NT2/D1 (cell line): ENCODE results near the gene PFKM.

Source experiments
- DNase-seq: peaks from one replicate; pipeline ENCODE4 v3.0.0-alpha.2; 2011; ENCODE audit warnings: low read depth, low spot score
- H3K27me3 ChIP-seq: 2 replicates; pipeline ENCODE4 v1.6.0; 2011; ENCODE audit warnings: mild to moderate bottlenecking; ENCODE audit not compliant: insufficient read length, insufficient read depth
- H3K36me3 ChIP-seq: 2 replicates; pipeline ENCODE4 v1.6.1; 2011; ENCODE audit warnings: mild to moderate bottlenecking, low read length, mixed read lengths; ENCODE audit not compliant: insufficient read depth, insufficient read length
- H3K4me1 ChIP-seq: 2 replicates; pipeline ENCODE4 v1.5.1; 2011; ENCODE audit not compliant: insufficient read depth, insufficient read length
- H3K4me3 ChIP-seq: 2 replicates; pipeline ENCODE4 v1.5.1; 2011; ENCODE audit warnings: low read depth; ENCODE audit not compliant: insufficient read length
- H3K9ac ChIP-seq: 2 replicates; pipeline ENCODE4 v1.6.0; 2011; ENCODE audit warnings: low read depth; ENCODE audit not compliant: insufficient read length
- H3K9me3 ChIP-seq: 2 replicates; pipeline ENCODE4 v1.5.1; 2011; ENCODE audit warnings: mild to moderate bottlenecking, low read length; ENCODE audit not compliant: insufficient read depth
- SUZ12 ChIP-seq: IDR thresholded peaks from 2 replicates; pipeline ENCODE4 v1.6.1; 2011; ENCODE audit not compliant: insufficient read length, insufficient read depth; ENCODE audit errors: extremely low read depth
- YY1 ChIP-seq: IDR thresholded peaks from 2 replicates; pipeline ENCODE4 v1.6.1; 2011; ENCODE audit not compliant: insufficient read length, insufficient read depth
- ZNF274 ChIP-seq: IDR thresholded peaks from 2 replicates; pipeline ENCODE4 v1.6.1; 2011; ENCODE audit warnings: mild to moderate bottlenecking, low read depth, low read length

PFKM gene

DNA sequence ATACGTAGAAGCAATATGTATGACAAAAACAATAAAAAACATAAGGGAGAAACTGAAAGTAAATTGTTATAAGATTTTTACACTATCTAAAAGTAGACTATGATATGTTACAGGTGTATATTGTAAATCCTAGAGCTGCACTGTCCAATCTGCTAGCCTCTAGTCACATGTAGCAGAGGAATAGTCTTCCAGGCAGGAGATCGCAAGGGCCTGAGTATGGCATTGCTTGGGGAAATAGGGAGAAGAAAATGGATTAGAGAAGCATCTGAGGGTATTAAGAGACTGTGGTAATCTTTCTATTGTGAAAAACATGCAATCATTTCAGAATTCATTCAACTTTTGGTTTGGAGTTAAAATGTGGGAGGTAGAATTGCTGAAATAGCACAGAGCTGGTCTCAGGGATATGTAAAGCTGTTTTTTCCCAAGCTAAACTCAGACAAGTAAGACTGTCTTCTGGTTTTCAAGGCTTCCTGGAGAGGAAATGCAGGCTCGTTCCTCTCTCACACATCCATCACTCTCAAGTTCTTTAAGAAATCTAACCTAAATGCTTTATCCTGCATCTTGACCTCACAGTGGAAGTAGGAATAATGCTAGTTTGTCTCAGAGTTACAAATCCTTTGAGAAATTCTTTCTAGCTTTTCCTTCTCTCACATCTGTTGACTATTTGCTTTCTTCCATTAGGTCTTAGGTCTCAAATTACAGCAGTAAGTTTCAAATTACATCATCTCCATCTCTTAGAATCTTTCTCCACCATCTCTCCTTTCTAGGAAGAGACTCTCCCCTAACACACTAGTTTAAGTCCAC is 56.7 kb downstream of the PFKM start:
- no peak for DNase-seq
- no peak overlapping the region for H3K9ac ChIP-seq

DNA sequence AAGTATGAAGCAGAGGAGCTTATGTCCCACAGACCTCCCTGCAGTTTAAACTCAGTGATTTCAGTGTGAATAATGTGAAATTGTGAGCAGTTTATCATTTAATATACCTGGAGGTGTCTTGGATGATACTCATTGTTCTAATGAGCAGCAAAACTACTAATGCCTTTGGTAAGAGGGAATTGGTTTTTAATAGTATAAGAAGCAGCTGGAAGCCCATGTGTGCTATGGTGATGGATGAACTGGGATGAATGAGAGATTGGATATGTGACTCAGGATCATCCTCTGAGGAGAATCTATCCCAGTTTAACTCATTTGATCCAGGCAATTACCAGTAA is 57.2 kb downstream of the PFKM start:
- Histone ChIP-seq H3K27me3 (peaks cover 14% of the 10 kb centered on the region), H3K4me1 (no peaks in the 10 kb centered on the region), H3K4me3 (no peak overlapping the region), H3K36me3 (no peaks in the 10 kb centered on the region), H3K9ac (no peak overlapping the region), H3K9me3 (no peaks in the 10 kb centered on the region)
- no peak for TF ChIP-seq SUZ12
- TF ChIP-seq ZNF274 = no peak
- no peak for TF ChIP-seq YY1
- no peak for DNase-seq

More for the DNA sequence above, 56.7 kb downstream of the PFKM start:
- Histone ChIP-seq H3K36me3 (no peaks in the 10 kb centered on the region), H3K9me3 (no peaks in the 10 kb centered on the region), H3K4me1 (no peaks in the 10 kb centered on the region), H3K27me3 (peaks cover 9% of the 10 kb centered on the region), H3K4me3 (no peak overlapping the region)
- TF ChIP-seq ZNF274 (no peak), YY1 (no peak), SUZ12 (no peak)

DNA sequence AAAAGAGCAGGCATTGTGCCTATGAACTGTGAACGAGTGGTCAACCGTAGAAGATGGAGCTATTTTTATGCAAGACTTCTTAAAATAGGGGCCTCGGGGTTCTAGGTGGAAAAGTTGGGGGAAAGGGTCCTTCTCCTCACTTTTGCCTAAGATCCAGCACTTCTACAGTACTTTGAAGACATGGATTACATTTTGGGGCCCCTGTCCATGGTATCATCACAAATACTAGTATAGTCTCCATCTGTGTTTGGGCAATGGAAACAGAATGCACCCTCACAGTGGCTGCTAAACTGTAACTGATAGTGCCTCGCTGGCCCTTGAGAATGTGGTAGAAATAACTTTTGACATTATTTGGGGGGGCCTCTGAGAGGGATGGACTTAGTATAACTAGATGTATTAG is 58.8 kb downstream of the PFKM start:
- no peak overlapping the region for H3K4me3 ChIP-seq
- TF ChIP-seq SUZ12 (no peak), YY1 (no peak), ZNF274 (no peak)
- peaks cover 27% of the 10 kb centered on the region for H3K27me3 ChIP-seq
- no peaks in the 10 kb centered on the region for H3K36me3 ChIP-seq
- H3K4me1 ChIP-seq = no peaks in the 10 kb centered on the region
- H3K9me3 ChIP-seq = no peaks in the 10 kb centered on the region
- H3K9ac ChIP-seq = no peak overlapping the region
- no peak for DNase-seq

DNA sequence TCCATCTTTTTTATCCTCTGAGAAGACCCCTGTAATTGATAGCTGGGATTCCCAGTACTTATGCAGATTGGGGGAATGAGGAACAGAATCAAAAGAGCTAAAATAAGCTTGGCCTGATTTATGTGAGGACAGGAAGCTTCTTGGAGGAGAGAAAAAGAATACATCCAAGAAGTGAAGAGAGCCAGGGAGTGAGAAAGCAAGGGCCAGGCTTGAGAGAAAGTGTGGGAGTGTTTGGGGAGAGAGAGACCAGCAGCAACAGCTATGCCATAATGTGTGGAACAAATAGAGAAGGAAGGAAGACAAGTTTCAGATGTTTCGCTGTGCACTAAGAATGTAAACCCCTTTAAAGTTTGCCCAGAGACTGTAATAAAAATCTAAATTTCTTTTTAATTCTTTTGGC is 60.3 kb downstream of the PFKM start:
- no peaks in the 10 kb centered on the region for H3K36me3 ChIP-seq
- no peak overlapping the region for H3K9ac ChIP-seq
- no peak for DNase-seq
- no peak for TF ChIP-seq ZNF274
- no peak for TF ChIP-seq SUZ12
- no peak for TF ChIP-seq YY1
- no peaks in the 10 kb centered on the region for H3K9me3 ChIP-seq
- H3K27me3 ChIP-seq = peaks cover 38% of the 10 kb centered on the region
- H3K4me1 ChIP-seq = peaks cover 3% of the 10 kb centered on the region
- no peak overlapping the region for H3K4me3 ChIP-seq

DNA sequence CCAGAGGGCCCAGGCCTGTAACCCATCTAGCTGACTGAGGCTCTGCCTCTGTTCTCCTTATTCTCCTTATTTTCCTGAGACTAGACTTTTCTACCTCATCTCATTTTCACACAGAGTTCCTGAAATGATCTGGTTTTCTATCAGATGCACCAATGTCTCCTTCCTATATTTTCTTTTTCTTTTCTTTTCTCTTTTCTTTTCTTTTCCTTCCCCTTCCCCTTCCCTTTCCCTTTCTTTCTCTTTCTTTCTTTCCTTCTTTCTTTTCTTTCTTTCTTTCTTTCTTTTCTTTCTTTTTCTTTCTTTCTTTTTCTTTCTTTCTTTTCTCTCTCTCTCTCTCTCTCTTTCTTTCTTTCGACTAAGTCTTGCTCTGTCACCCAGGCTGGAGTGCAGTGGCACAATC is 61.3 kb downstream of the PFKM start:
- Histone ChIP-seq H3K4me3 (no peak overlapping the region), H3K9me3 (no peaks in the 10 kb centered on the region), H3K36me3 (no peaks in the 10 kb centered on the region), H3K27me3 (peaks cover 48% of the 10 kb centered on the region), H3K4me1 (peaks cover 5% of the 10 kb centered on the region), H3K9ac (no peak overlapping the region)
- DNase-seq = no peak
- TF ChIP-seq SUZ12 (no peak), YY1 (no peak), ZNF274 (no peak)

DNA sequence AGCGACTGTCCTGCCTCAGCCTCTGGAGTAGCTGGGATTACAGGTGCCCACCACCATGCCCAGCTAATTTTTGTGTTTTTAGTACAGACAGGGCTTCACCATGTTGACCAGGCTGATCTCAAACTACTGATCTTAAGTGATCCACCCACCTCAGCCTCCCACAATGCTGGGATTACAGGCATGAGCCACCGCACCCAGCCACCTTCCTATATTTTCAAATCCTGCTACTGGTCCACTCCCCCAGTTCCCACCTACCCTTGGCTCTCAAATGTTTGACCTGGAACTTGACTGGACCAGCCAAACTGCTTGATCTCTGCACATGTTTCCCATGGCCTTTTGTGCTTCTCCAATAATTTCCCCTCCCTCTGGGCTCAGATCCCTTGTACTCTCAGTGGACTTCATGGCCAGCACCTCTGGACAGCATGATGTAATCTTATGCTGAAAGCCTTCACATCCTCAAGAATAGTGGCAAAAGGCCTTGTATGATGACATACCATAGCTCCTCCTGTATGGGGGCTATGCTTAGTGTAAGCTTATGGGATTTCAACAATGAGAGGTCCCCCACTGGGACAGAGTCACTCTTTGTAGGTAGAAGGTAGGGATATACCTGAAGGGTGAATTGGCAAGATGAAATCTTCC is 61.8 kb downstream of the PFKM start:
- DNase-seq = no peak
- H3K36me3 ChIP-seq = no peaks in the 10 kb centered on the region
- TF ChIP-seq SUZ12 = no peak
- no peak for TF ChIP-seq YY1
- no peak for TF ChIP-seq ZNF274
- no peaks in the 10 kb centered on the region for H3K9me3 ChIP-seq
- no peak overlapping the region for H3K4me3 ChIP-seq
- peaks cover 10% of the 10 kb centered on the region for H3K4me1 ChIP-seq
- H3K9ac ChIP-seq = no peak overlapping the region
- H3K27me3 ChIP-seq = peaks cover 53% of the 10 kb centered on the region

DNA sequence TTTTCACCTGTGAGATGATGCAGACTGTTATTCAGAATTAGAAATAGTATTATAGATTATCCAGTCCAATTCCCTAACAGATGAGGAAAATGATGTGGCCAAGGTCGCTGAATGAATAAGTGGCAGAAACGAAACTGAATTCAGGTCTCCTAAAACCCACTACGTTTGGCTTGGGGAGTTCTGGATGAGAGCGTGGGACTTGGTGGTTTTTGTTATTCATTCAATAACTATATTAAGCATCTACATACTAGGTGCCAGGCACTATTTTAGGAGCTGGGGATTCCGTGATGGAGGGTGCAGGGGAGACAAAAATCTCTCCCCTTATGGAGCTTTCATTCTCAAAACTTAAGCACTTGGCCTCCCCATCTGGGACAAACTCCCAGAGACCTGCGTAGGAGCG is 63.5 kb downstream of the PFKM start:
- Histone ChIP-seq H3K27me3 (peaks cover 57% of the 10 kb centered on the region), H3K4me3 (peak overlapping the region; percentile 72), H3K9ac (peak overlapping the region; percentile 65), H3K9me3 (no peaks in the 10 kb centered on the region), H3K4me1 (peaks cover 11% of the 10 kb centered on the region), H3K36me3 (no peaks in the 10 kb centered on the region)
- no peak for DNase-seq
- TF ChIP-seq YY1 (no peak), ZNF274 (no peak), SUZ12 (no peak)
